C4-2B (cell line): ENCODE results near the gene EEIG2.

ENCODE experiments used
- H3K27ac ChIP-seq: fragments of 450-650 bp; 2 replicates; pipeline ENCODE4 v1.5.1; 2017
- CTCF ChIP-seq: fragments of 450-650 bp; conservative IDR thresholded peaks from 2 replicates; pipeline ENCODE4 v1.5.1; 2017; ENCODE audit warnings: mild to moderate bottlenecking
- ZFX ChIP-seq: fragments of 450-650 bp; IDR thresholded peaks from 2 replicates; pipeline ENCODE4 v1.6.1; 2017

The EEIG2 gene

GRCh38 chr1:108592030-108592759, 32.3 kb downstream of the EEIG2 start:
- no peak overlapping the region for H3K27ac ChIP-seq
- no peak for TF ChIP-seq CTCF
- no peak for TF ChIP-seq ZFX

GRCh38 chr1:108593448-108593847, 33.5 kb downstream of the EEIG2 start:
- H3K27ac ChIP-seq, result no peak overlapping the region
- TF ChIP-seq CTCF (no peak), ZFX (no peak)

GRCh38 chr1:108595507-108595906, 35.6 kb downstream of the EEIG2 start:
- H3K27ac ChIP-seq, result no peak overlapping the region
- TF ChIP-seq CTCF (no peak), ZFX (no peak)

GRCh38 chr1:108597041-108597440, 37.1 kb downstream of the EEIG2 start:
- no peak for TF ChIP-seq ZFX
- TF ChIP-seq CTCF, result no peak
- H3K27ac ChIP-seq, result no peak overlapping the region

- TF ChIP-seq ZFX, result no peak
- TF ChIP-seq CTCF, result no peak
- H3K27ac ChIP-seq, result no peak overlapping the region
Measured at GRCh38 chr1:108598340-108598739, 38.4 kb downstream of the EEIG2 start.

- no peak for TF ChIP-seq ZFX
- TF ChIP-seq CTCF, result no peak
- no peak overlapping the region for H3K27ac ChIP-seq
Measured at GRCh38 chr1:108600504-108600903, 40.6 kb downstream of the EEIG2 start.

- no peak for TF ChIP-seq ZFX
- no peak for TF ChIP-seq CTCF
- H3K27ac ChIP-seq, result no peak overlapping the region
Measured at GRCh38 chr1:108601708-108602410, 42.0 kb downstream of the EEIG2 start.
